Vagina (tissue), 2 donors: ENCODE results near the gene B3GNT7.

ENCODE experiments used
- CTCF ChIP-seq, 3 experiments: fragments of 450-650 bp in 2 of 3; fragments of 200-600 bp in 1 of 3; sonication (generic) in 1 of 3; IDR thresholded peaks; one replicate each; pipeline ENCODE4 v1.5.1; 2017 to 2019; ENCODE audit warnings: antibody characterized with exemption in 3 of 3, mild to moderate bottlenecking in 2 of 3, moderate library complexity in 2 of 3
- POLR2A ChIP-seq, 2 donors: fragments of 450-650 bp; IDR thresholded peaks; one replicate each; pipeline ENCODE4 v1.6.1; 2017; ENCODE audit warnings: antibody characterized with exemption in 2 of 2, mild to moderate bottlenecking in 2 of 2, moderate library complexity in 2 of 2
- POLR2AphosphoS5 ChIP-seq, 2 donors: sonication (generic); formaldehyde crosslinking; IDR thresholded peaks; one replicate each; pipeline ENCODE4 v1.9.0; 2017; ENCODE audit warnings: antibody characterized with exemption in 2 of 2, mild to moderate bottlenecking in 2 of 2, low read depth in 1 of 2; ENCODE audit not compliant: insufficient read depth in 1 of 2

DNA sequence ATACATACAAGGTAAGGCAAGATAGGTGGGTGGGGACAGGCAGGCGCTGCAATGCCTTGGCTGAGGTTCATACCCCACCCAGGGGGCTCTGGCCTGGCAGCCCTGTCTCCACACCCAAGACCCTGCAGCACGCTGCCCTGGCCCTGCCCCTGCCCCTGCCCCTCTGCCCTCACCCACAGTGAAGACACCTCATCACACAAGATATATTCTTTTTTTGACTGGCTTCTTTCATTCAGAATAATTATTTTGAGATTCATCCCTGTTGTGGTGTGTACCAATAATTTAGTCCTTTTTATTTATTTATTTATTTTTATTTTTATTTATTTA lies 11.4 kb upstream of the B3GNT7 start:
- TF ChIP-seq CTCF (IDR thresholded peaks at IDR 0.05) (no peak), POLR2A (IDR thresholded peaks at IDR 0.05) (no peak), POLR2AphosphoS5 (IDR thresholded peaks at IDR 0.05; ENCODE audit: insufficient read depth in 1 of 2, low read depth in 1 of 2) (no peak)
